ENCODE data around the gene PAIP2B.

PAIP2B gene

GRCh38 chr2:71254078-71254477 is 27.2 kb upstream of the PAIP2B start:
- DNase-seq: no peak
- peaks cover 0 to 2% (median 2%) of the 10 kb centered on the region in 5 experiments for H3K27me3 ChIP-seq (replicated peaks in 2 of 5; ENCODE audit: control insufficient read depth in 4 of 5, insufficient read depth in 5 of 5, low read length in 4 of 5)
- no peak overlapping the region for H3K27ac ChIP-seq (ENCODE audit: insufficient read depth in 1 of 2, low read depth in 1 of 2, low read length in 2 of 2, poor library complexity in 1 of 2, severe bottlenecking in 2 of 2)
- POLR2A ChIA-PET: no interaction called here
- no peaks in the 10 kb centered on the region for H3K36me3 ChIP-seq (ENCODE audit: control insufficient read depth in 4 of 4, insufficient read depth in 4 of 4, low read length in 3 of 4)
- CTCF ChIA-PET: no interaction called here
- H3K4me1 ChIP-seq (ENCODE audit: control extremely low read depth in 1 of 4, control insufficient read depth in 4 of 4, insufficient read depth in 4 of 4, low read length in 3 of 4): no peaks in the 10 kb centered on the region
- no peak overlapping the region for H3K4me3 ChIP-seq (ENCODE audit: control insufficient read depth in 1 of 7, extremely low read depth in 1 of 7, insufficient read depth in 4 of 7, low read depth in 2 of 7, low read length in 6 of 7)
- H3K9me3 ChIP-seq (ENCODE audit: control extremely low read depth in 1 of 5, control insufficient read depth in 4 of 5, insufficient read depth in 2 of 5, low read depth in 1 of 5, low read length in 4 of 5): peaks cover 0 to 8% (median 0%) of the 10 kb centered on the region in 5 experiments
- 90% methylated on average over 2 of the region's 3 CpGs for WGBS (ENCODE audit: insufficient coverage)

DNA sequence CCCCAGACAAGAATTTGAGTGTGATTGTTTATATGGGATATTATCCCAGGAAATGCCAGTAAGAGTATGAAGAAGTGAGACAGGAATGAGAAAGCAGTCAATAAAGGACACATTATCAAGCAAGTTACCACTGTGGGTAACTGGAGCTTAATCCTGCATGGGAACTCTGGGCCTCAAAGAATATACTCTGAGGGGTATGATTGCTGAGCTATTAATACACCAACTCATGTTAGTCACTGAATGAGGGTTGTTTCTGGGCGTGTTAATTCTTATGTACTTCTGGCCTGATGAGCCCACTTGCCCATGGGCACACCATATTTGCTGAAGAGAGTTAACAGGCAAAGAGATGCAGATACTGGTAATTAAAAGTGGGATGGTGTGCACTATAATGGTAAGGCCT is 26.6 kb upstream of the PAIP2B start:
- WGBS (ENCODE audit: insufficient coverage): no CpG with 5 or more reads among the region's 1 CpG
- DNase-seq: no peak
- H3K9me3 ChIP-seq (ENCODE audit: control extremely low read depth in 1 of 5, control insufficient read depth in 4 of 5, insufficient read depth in 2 of 5, low read depth in 1 of 5, low read length in 4 of 5): peaks cover 0 to 8% (median 0%) of the 10 kb centered on the region in 5 experiments
- CTCF ChIA-PET: no interaction called here
- H3K4me3 ChIP-seq (ENCODE audit: control insufficient read depth in 1 of 7, extremely low read depth in 1 of 7, insufficient read depth in 4 of 7, low read depth in 2 of 7, low read length in 6 of 7): no peak overlapping the region
- no peak overlapping the region for H3K27ac ChIP-seq (ENCODE audit: insufficient read depth in 1 of 2, low read depth in 1 of 2, low read length in 2 of 2, poor library complexity in 1 of 2, severe bottlenecking in 2 of 2)
- no peaks in the 10 kb centered on the region for H3K36me3 ChIP-seq (ENCODE audit: control insufficient read depth in 4 of 4, insufficient read depth in 4 of 4, low read length in 3 of 4)
- H3K27me3 ChIP-seq (replicated peaks in 2 of 5; ENCODE audit: control insufficient read depth in 4 of 5, insufficient read depth in 5 of 5, low read length in 4 of 5): peaks cover 0 to 2% (median 2%) of the 10 kb centered on the region in 5 experiments
- no peaks in the 10 kb centered on the region for H3K4me1 ChIP-seq (ENCODE audit: control extremely low read depth in 1 of 4, control insufficient read depth in 4 of 4, insufficient read depth in 4 of 4, low read length in 3 of 4)
- POLR2A ChIA-PET: no interaction called here

DNA sequence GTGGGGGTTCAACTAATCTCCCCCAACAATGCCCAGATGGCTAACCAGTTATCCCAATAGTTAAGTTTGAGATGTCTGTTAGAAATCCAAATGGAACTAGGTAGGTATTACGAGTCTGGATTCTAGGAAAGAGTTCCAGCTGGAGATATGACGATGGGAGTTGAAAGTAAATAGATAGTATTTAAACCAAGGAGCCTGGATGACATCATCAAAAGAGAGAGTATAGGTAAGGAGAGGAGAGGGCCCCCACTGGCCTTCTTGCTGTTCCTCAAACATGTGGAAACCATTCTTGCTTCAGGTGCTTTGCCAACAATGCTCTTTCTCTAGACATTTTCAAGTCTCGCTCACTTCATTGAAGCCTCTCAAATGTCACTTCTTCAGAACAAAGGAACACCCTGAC is 26.0 kb upstream of the PAIP2B start:
- Histone ChIP-seq H3K36me3 (ENCODE audit: control insufficient read depth in 4 of 4, insufficient read depth in 4 of 4, low read length in 3 of 4) (no peaks in the 10 kb centered on the region), H3K27me3 (replicated peaks in 2 of 5; ENCODE audit: control insufficient read depth in 4 of 5, insufficient read depth in 5 of 5, low read length in 4 of 5) (peaks cover 0 to 2% (median 0%) of the 10 kb centered on the region in 5 experiments), H3K9me3 (ENCODE audit: control extremely low read depth in 1 of 5, control insufficient read depth in 4 of 5, insufficient read depth in 2 of 5, low read depth in 1 of 5, low read length in 4 of 5) (peaks cover 0 to 8% (median 0%) of the 10 kb centered on the region in 5 experiments), H3K27ac (ENCODE audit: insufficient read depth in 1 of 2, low read depth in 1 of 2, low read length in 2 of 2, poor library complexity in 1 of 2, severe bottlenecking in 2 of 2) (no peak overlapping the region), H3K4me1 (ENCODE audit: control extremely low read depth in 1 of 4, control insufficient read depth in 4 of 4, insufficient read depth in 4 of 4, low read length in 3 of 4) (no peaks in the 10 kb centered on the region), H3K4me3 (ENCODE audit: control insufficient read depth in 1 of 7, extremely low read depth in 1 of 7, insufficient read depth in 4 of 7, low read depth in 2 of 7, low read length in 6 of 7) (no peak overlapping the region)
- no peak for DNase-seq
- POLR2A ChIA-PET: no interaction called here
- 95% methylated on average over 3 of the region's 3 CpGs for WGBS (ENCODE audit: insufficient coverage)
- CTCF ChIA-PET: no interaction called here

- POLR2A ChIA-PET: no interaction called here
- H3K36me3 ChIP-seq (ENCODE audit: control insufficient read depth in 4 of 4, insufficient read depth in 4 of 4, low read length in 3 of 4): no peaks in the 10 kb centered on the region
- H3K9me3 ChIP-seq (ENCODE audit: control extremely low read depth in 1 of 5, control insufficient read depth in 4 of 5, insufficient read depth in 2 of 5, low read depth in 1 of 5, low read length in 4 of 5): peaks cover 0 to 8% (median under 1%) of the 10 kb centered on the region in 5 experiments
- DNase-seq: no peak
- WGBS (ENCODE audit: insufficient coverage): 96% methylated on average over 8 of the region's 8 CpGs
- H3K4me3 ChIP-seq (ENCODE audit: control insufficient read depth in 1 of 7, extremely low read depth in 1 of 7, insufficient read depth in 4 of 7, low read depth in 2 of 7, low read length in 6 of 7): no peak overlapping the region
- no peaks in the 10 kb centered on the region for H3K27me3 ChIP-seq (replicated peaks in 2 of 5; ENCODE audit: control insufficient read depth in 4 of 5, insufficient read depth in 5 of 5, low read length in 4 of 5)
- CTCF ChIA-PET: interaction anchor here (0.9 kb wide), 1 partner anchor 29 kb away, joined by 4 read pairs; no protein-coding TSS in a partner anchor
- no peaks in the 10 kb centered on the region for H3K4me1 ChIP-seq (ENCODE audit: control extremely low read depth in 1 of 4, control insufficient read depth in 4 of 4, insufficient read depth in 4 of 4, low read length in 3 of 4)
- no peak overlapping the region for H3K27ac ChIP-seq (ENCODE audit: insufficient read depth in 1 of 2, low read depth in 1 of 2, low read length in 2 of 2, poor library complexity in 1 of 2, severe bottlenecking in 2 of 2)
These were observed 24.0 kb upstream of the PAIP2B start for GRCh38 chr2:71250935-71251334.

- Histone ChIP-seq H3K9me3 (ENCODE audit: control extremely low read depth in 1 of 5, control insufficient read depth in 4 of 5, insufficient read depth in 2 of 5, low read depth in 1 of 5, low read length in 4 of 5) (peaks cover 0 to 1% (median 0%) of the 10 kb centered on the region in 5 experiments), H3K36me3 (ENCODE audit: control insufficient read depth in 4 of 4, insufficient read depth in 4 of 4, low read length in 3 of 4) (no peaks in the 10 kb centered on the region), H3K27ac (ENCODE audit: insufficient read depth in 1 of 2, low read depth in 1 of 2, low read length in 2 of 2, poor library complexity in 1 of 2, severe bottlenecking in 2 of 2) (no peak overlapping the region), H3K4me1 (ENCODE audit: control extremely low read depth in 1 of 4, control insufficient read depth in 4 of 4, insufficient read depth in 4 of 4, low read length in 3 of 4) (no peaks in the 10 kb centered on the region), H3K27me3 (replicated peaks in 2 of 5; ENCODE audit: control insufficient read depth in 4 of 5, insufficient read depth in 5 of 5, low read length in 4 of 5) (peaks cover 0 to 4% (median 0%) of the 10 kb centered on the region in 5 experiments), H3K4me3 (ENCODE audit: control insufficient read depth in 1 of 7, extremely low read depth in 1 of 7, insufficient read depth in 4 of 7, low read depth in 2 of 7, low read length in 6 of 7) (no peak overlapping the region)
- POLR2A ChIA-PET: no interaction called here
- CTCF ChIA-PET: interaction anchor here (0.6 kb wide), 1 partner anchor 270 kb away, joined by 4 read pairs; no protein-coding TSS in a partner anchor
- WGBS (ENCODE audit: insufficient coverage): 100% methylated on average over 1 of the region's 1 CpG
- no peak for DNase-seq
These were observed 17.4 kb upstream of the PAIP2B start for GRCh38 chr2:71244302-71244660.

DNA sequence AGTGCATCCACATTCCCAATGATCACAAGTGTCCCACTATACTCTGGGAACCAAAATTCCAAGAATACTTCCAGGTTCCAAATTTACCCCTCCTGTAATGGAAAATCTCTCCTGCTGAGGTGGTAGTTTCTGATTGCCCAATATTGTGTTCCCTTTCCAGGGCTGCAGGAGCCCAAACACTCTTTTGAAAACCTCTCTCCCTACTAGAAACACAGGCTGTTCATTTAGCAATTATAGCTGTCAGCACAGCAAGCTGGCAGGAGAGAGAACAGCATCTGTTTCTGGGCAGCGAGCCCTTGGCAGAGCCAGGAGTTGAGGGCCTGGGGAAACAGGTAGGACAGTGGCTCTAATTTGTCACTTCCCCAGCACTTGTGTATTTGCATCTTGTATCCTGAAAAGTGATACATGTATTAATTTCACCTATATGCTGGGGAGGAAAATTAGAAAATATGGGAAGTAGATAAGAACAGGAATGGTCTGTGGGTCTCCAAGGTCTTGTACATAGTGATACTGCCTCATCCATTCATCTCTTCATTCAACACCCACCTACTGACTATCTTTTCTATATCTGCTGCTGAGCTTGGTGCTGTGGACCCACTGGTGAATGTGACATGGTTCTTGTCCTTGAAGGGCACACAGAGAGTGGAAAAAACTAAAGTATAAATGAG is 16.9 kb upstream of the PAIP2B start:
- H3K36me3 ChIP-seq (ENCODE audit: control insufficient read depth in 4 of 4, insufficient read depth in 4 of 4, low read length in 3 of 4): no peaks in the 10 kb centered on the region
- H3K4me1 ChIP-seq (ENCODE audit: control extremely low read depth in 1 of 4, control insufficient read depth in 4 of 4, insufficient read depth in 4 of 4, low read length in 3 of 4): no peaks in the 10 kb centered on the region
- H3K27ac ChIP-seq (ENCODE audit: insufficient read depth in 1 of 2, low read depth in 1 of 2, low read length in 2 of 2, poor library complexity in 1 of 2, severe bottlenecking in 2 of 2): no peak overlapping the region
- H3K4me3 ChIP-seq (ENCODE audit: control insufficient read depth in 1 of 7, extremely low read depth in 1 of 7, insufficient read depth in 4 of 7, low read depth in 2 of 7, low read length in 6 of 7): no peak overlapping the region
- H3K9me3 ChIP-seq (ENCODE audit: control extremely low read depth in 1 of 5, control insufficient read depth in 4 of 5, insufficient read depth in 2 of 5, low read depth in 1 of 5, low read length in 4 of 5): peaks cover 0 to 1% (median 0%) of the 10 kb centered on the region in 5 experiments
- H3K27me3 ChIP-seq (replicated peaks in 2 of 5; ENCODE audit: control insufficient read depth in 4 of 5, insufficient read depth in 5 of 5, low read length in 4 of 5): peaks cover 0 to 4% (median 0%) of the 10 kb centered on the region in 5 experiments
- CTCF ChIA-PET: interaction anchor here (0.6 to 1.2 kb wide), 2 partner anchors 13 to 270 kb away, joined by 3 to 4 read pairs; no protein-coding TSS in a partner anchor
- no CpG with 5 or more reads among the region's 1 CpG for WGBS (ENCODE audit: insufficient coverage)
- POLR2A ChIA-PET: no interaction called here
- no peak for DNase-seq

- Histone ChIP-seq H3K4me3 (ENCODE audit: control insufficient read depth in 1 of 7, extremely low read depth in 1 of 7, insufficient read depth in 4 of 7, low read depth in 2 of 7, low read length in 6 of 7) (no peak overlapping the region), H3K4me1 (ENCODE audit: control extremely low read depth in 1 of 4, control insufficient read depth in 4 of 4, insufficient read depth in 4 of 4, low read length in 3 of 4) (no peaks in the 10 kb centered on the region), H3K36me3 (ENCODE audit: control insufficient read depth in 4 of 4, insufficient read depth in 4 of 4, low read length in 3 of 4) (no peaks in the 10 kb centered on the region), H3K27me3 (replicated peaks in 2 of 5; ENCODE audit: control insufficient read depth in 4 of 5, insufficient read depth in 5 of 5, low read length in 4 of 5) (peaks cover 0 to 4% (median 0%) of the 10 kb centered on the region in 5 experiments), H3K9me3 (ENCODE audit: control extremely low read depth in 1 of 5, control insufficient read depth in 4 of 5, insufficient read depth in 2 of 5, low read depth in 1 of 5, low read length in 4 of 5) (no peaks in the 10 kb centered on the region), H3K27ac (ENCODE audit: insufficient read depth in 1 of 2, low read depth in 1 of 2, low read length in 2 of 2, poor library complexity in 1 of 2, severe bottlenecking in 2 of 2) (no peak overlapping the region)
- WGBS (ENCODE audit: insufficient coverage): 100% methylated on average over 2 of the region's 3 CpGs
- DNase-seq: no peak
- ChIA-PET CTCF (interaction anchor here (0.5 kb wide), 1 partner anchor 961 kb away, joined by 4 read pairs; no protein-coding TSS in a partner anchor), POLR2A (no interaction called here)
These were observed 13.9 kb upstream of the PAIP2B start for GRCh38 chr2:71240794-71241193.
